Measurements from ENCODE around the gene HJURP.

The HJURP gene

GRCh38 chr2:233811732-233812131 is 42.6 kb downstream of the HJURP start:
- DNase-seq, result no peak

GRCh38 chr2:233811087-233811486 is 43.2 kb downstream of the HJURP start:
- no peak for DNase-seq

- no peak for DNase-seq
These were observed 44.0 kb downstream of the HJURP start for GRCh38 chr2:233810385-233810784.

- DNase-seq, result no peak
These were observed 46.1 kb downstream of the HJURP start for GRCh38 chr2:233807966-233808935.

GRCh38 chr2:233807215-233807865 is 47.0 kb downstream of the HJURP start:
- no peak for DNase-seq

- DNase-seq, result no peak
These were observed 50.3 kb downstream of the HJURP start for GRCh38 chr2:233803994-233804393.

GRCh38 chr2:233803292-233803911 is 50.9 kb downstream of the HJURP start:
- no peak for DNase-seq

GRCh38 chr2:233802132-233802815 is 52.1 kb downstream of the HJURP start:
- DNase-seq, result no peak

GRCh38 chr2:233801357-233802131 is 52.8 kb downstream of the HJURP start:
- DNase-seq, result no peak

GRCh38 chr2:233800208-233800607 is 54.1 kb downstream of the HJURP start:
- DNase-seq, result no peak

- DNase-seq, result no peak
These were observed 54.6 kb downstream of the HJURP start for GRCh38 chr2:233799716-233800115.

- no peak for DNase-seq
These were observed 55.2 kb downstream of the HJURP start for GRCh38 chr2:233799087-233799665.

- DNase-seq, result no peak
These were observed 55.8 kb downstream of the HJURP start for GRCh38 chr2:233798335-233799086.

- no peak for DNase-seq
These were observed 58.1 kb downstream of the HJURP start for GRCh38 chr2:233796254-233796653.

- no peak for DNase-seq
These were observed 58.6 kb downstream of the HJURP start for GRCh38 chr2:233795735-233796171.

- DNase-seq, result no peak
These were observed 60.1 kb downstream of the HJURP start for GRCh38 chr2:233794128-233794658.

GRCh38 chr2:233793465-233794127 is 60.7 kb downstream of the HJURP start:
- no peak for DNase-seq

GRCh38 chr2:233792720-233793119 is 61.6 kb downstream of the HJURP start:
- no peak for DNase-seq

GRCh38 chr2:233791883-233792329 is 62.4 kb downstream of the HJURP start:
- no peak for DNase-seq
